C4-2B (cell line): ENCODE data around the gene LRRC37B.

ENCODE experiments used
- ZFX ChIP-seq: fragments of 450-650 bp; IDR thresholded peaks from 2 replicates; pipeline ENCODE4 v1.6.1; 2017
- TF ChIP-seq, protein P1 (sequence below): fragments of 450-650 bp; conservative IDR thresholded peaks from 2 replicates; pipeline ENCODE4 v1.5.1; 2017; ENCODE audit warnings: mild to moderate bottlenecking

DNA sequence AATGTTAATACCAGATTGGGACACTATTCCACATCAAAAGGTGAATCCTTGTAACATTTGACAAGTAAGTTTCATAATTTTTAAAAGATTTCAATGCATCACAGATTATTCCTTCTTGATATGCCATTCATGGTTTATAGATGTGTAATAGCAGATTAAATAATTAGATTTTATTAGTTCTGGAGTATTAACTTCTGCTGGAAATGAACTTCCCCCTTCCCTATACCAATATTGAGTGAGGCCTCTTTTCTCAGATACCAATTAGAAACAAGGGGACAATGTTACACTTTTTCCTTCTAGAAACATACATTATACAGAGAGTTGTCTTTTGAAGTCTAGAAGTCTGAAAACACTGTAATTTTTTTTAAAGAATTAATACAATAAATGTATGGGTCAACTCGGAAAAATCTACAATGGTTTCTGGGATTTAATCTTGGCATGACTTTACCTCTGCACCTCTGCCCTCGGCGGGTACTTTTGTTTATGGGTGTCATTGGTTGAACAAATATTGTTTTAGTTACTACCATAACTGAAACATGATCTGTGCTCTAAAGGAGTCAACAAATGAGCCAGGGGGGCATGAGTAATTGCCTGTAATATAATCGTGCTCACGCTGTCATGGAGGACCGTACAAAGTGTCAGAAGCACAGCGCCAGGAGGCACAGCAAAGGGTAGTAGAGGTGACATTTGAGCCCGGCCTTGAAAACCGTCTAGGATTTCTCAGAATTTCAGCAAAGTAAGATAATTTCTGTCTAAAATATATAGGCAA, 8.2 kb downstream of the LRRC37B start:
- TF ChIP-seq, protein P1, sequence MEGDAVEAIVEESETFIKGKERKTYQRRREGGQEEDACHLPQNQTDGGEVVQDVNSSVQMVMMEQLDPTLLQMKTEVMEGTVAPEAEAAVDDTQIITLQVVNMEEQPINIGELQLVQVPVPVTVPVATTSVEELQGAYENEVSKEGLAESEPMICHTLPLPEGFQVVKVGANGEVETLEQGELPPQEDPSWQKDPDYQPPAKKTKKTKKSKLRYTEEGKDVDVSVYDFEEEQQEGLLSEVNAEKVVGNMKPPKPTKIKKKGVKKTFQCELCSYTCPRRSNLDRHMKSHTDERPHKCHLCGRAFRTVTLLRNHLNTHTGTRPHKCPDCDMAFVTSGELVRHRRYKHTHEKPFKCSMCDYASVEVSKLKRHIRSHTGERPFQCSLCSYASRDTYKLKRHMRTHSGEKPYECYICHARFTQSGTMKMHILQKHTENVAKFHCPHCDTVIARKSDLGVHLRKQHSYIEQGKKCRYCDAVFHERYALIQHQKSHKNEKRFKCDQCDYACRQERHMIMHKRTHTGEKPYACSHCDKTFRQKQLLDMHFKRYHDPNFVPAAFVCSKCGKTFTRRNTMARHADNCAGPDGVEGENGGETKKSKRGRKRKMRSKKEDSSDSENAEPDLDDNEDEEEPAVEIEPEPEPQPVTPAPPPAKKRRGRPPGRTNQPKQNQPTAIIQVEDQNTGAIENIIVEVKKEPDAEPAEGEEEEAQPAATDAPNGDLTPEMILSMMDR: no peak
- TF ChIP-seq ZFX: no peak
